MM.1S (cell line): ENCODE measurements around the gene ZBTB2.
A peak's percentile ranks its signal among the peaks of the same experiment; 100 is the strongest.

Experiments
- DNase-seq: peaks from one replicate; pipeline ENCODE4 v3.0.0-alpha.2; 2015
- H2AFZ ChIP-seq: fragments of 300-600 bp; sonication (generic); 2 replicates; pipeline ENCODE4 v1.6.0; 2016; ENCODE audit warnings: antibody characterized with exemption, low read length
- H3F3A ChIP-seq: fragments of 300-600 bp; sonication (generic); 2 replicates; pipeline ENCODE4 v1.6.1; 2016; ENCODE audit warnings: mild to moderate bottlenecking, antibody characterized with exemption, low read length, moderate library complexity, mixed read lengths; ENCODE audit not compliant: insufficient read depth
- H3K27ac ChIP-seq: fragments of 300-600 bp; sonication (generic); 2 replicates; pipeline ENCODE4 v1.5.1; 2016; ENCODE audit warnings: mild to moderate bottlenecking, low read length
- H3K27me3 ChIP-seq: fragments of 300-600 bp; sonication (generic); replicated peaks from 2 replicates; pipeline ENCODE4 v1.6.0; 2016; ENCODE audit warnings: low read length; ENCODE audit not compliant: insufficient read depth
- H3K36me3 ChIP-seq: fragments of 300-600 bp; sonication (generic); replicated peaks from 2 replicates; pipeline ENCODE4 v1.6.1; 2016; ENCODE audit warnings: mild to moderate bottlenecking, low read length, mixed read lengths; ENCODE audit not compliant: insufficient read depth
- H3K4me1 ChIP-seq: fragments of 300-600 bp; sonication (generic); 2 replicates; pipeline ENCODE4 v1.6.1; 2016; ENCODE audit warnings: low read length, mixed read lengths
- H3K4me2 ChIP-seq: fragments of 300-600 bp; sonication (generic); 2 replicates; pipeline ENCODE4 v1.6.0; 2016; ENCODE audit warnings: low read depth, low read length
- H3K4me3 ChIP-seq: fragments of 300-600 bp; sonication (generic); 2 replicates; pipeline ENCODE4 v1.5.1; 2016; ENCODE audit warnings: low read length, mixed read lengths
- H3K79me2 ChIP-seq: fragments of 300-600 bp; sonication (generic); 2 replicates; pipeline ENCODE4 v1.6.1; 2016; ENCODE audit warnings: mixed run types, low read length, mixed read lengths
- H3K9ac ChIP-seq: fragments of 300-600 bp; sonication (generic); 2 replicates; pipeline ENCODE4 v1.6.1; 2016; ENCODE audit warnings: low read length, mixed read lengths
- H3K9me2 ChIP-seq: fragments of 300-600 bp; sonication (generic); replicated peaks from 2 replicates; pipeline ENCODE4 v1.6.1; 2016; ENCODE audit warnings: mild to moderate bottlenecking, low read length, mixed read lengths; ENCODE audit not compliant: insufficient read depth
- H3K9me3 ChIP-seq: fragments of 300-600 bp; sonication (generic); replicated peaks from 2 replicates; pipeline ENCODE4 v1.6.1; 2016; ENCODE audit warnings: mild to moderate bottlenecking, low read length, mixed read lengths; ENCODE audit not compliant: insufficient read depth
- H4K20me1 ChIP-seq: fragments of 300-600 bp; sonication (generic); 2 replicates; pipeline ENCODE4 v1.6.1; 2016; ENCODE audit warnings: mild to moderate bottlenecking, low read length, moderate library complexity, mixed read lengths; ENCODE audit not compliant: insufficient read depth
- EZH2 ChIP-seq: fragments of 300-600 bp; sonication (generic); optimal IDR thresholded peaks from 2 replicates; pipeline ENCODE3; 2017; ENCODE audit warnings: low read depth, mild to moderate bottlenecking, antibody characterized with exemption, low read length, mixed read lengths
- EZH2phosphoT487 ChIP-seq: fragments of 300-600 bp; sonication (generic); IDR thresholded peaks from 2 replicates; pipeline ENCODE4 v1.6.1; 2018; ENCODE audit warnings: antibody characterized with exemption, low read length
- TF ChIP-seq, protein P1 (sequence below): fragments of 300-600 bp; sonication (generic); IDR thresholded peaks from 2 replicates; pipeline ENCODE4 v1.5.1; 2016; ENCODE audit warnings: antibody characterized with exemption, low read length, mixed read lengths

Gene ZBTB2

DNA sequence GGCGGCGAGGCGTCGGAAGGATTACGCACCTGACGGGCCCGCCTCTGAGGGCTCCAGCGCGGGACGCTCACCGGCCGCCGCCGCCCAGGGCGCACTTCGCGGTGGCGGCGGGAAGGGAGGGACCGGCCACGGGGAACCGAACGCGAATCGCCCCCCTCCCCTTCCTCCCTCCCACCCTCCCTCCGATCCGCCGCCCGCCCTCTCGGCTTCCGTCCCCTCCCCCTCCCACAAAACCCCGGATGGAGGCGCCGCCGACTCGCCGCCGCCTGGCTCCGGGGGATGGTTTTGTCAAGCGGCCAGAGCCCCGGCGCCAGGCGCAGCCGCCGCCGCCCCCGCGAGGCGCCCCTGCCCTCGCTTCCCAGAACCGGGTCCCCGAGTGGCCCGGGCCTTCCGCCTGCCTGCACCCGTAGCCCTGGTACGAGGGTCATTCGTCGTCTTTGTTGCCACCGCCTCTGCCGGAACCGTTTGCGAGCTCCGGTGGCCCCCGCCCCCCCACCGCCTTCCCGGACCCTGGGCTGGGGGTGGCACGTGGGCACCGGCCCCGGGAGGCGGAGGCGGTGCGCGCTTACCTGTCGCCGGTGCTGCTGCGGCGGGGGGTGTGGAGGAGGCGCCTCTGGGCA, 398 bp downstream of the ZBTB2 start:
- H3K4me3 ChIP-seq, result peak overlapping the region; percentile 68
- H3K9me2 ChIP-seq, result no peaks in the 10 kb centered on the region
- peaks cover 25% of the 10 kb centered on the region for H3F3A ChIP-seq
- H3K36me3 ChIP-seq, result no peaks in the 10 kb centered on the region
- H3K9ac ChIP-seq, result peak overlapping the region; percentile 91
- peak; percentile 55 for DNase-seq
- peak overlapping the region; percentile 93 for H3K27ac ChIP-seq
- peaks cover 5% of the 10 kb centered on the region; the same call in 1 of the 2 replicates for H3K4me1 ChIP-seq
- peaks cover 73% of the 10 kb centered on the region for H3K79me2 ChIP-seq
- TF ChIP-seq, protein P1, sequence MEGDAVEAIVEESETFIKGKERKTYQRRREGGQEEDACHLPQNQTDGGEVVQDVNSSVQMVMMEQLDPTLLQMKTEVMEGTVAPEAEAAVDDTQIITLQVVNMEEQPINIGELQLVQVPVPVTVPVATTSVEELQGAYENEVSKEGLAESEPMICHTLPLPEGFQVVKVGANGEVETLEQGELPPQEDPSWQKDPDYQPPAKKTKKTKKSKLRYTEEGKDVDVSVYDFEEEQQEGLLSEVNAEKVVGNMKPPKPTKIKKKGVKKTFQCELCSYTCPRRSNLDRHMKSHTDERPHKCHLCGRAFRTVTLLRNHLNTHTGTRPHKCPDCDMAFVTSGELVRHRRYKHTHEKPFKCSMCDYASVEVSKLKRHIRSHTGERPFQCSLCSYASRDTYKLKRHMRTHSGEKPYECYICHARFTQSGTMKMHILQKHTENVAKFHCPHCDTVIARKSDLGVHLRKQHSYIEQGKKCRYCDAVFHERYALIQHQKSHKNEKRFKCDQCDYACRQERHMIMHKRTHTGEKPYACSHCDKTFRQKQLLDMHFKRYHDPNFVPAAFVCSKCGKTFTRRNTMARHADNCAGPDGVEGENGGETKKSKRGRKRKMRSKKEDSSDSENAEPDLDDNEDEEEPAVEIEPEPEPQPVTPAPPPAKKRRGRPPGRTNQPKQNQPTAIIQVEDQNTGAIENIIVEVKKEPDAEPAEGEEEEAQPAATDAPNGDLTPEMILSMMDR, result no peak
- TF ChIP-seq EZH2phosphoT487 (no peak), EZH2 (no peak)
- H3K27me3 ChIP-seq, result no peaks in the 10 kb centered on the region
- H3K9me3 ChIP-seq, result no peaks in the 10 kb centered on the region
- H2AFZ ChIP-seq, result no peak overlapping the region
- peak overlapping the region; percentile 15; the same call in 1 of the 2 replicates for H3K4me2 ChIP-seq
- no peaks in the 10 kb centered on the region for H4K20me1 ChIP-seq

DNA sequence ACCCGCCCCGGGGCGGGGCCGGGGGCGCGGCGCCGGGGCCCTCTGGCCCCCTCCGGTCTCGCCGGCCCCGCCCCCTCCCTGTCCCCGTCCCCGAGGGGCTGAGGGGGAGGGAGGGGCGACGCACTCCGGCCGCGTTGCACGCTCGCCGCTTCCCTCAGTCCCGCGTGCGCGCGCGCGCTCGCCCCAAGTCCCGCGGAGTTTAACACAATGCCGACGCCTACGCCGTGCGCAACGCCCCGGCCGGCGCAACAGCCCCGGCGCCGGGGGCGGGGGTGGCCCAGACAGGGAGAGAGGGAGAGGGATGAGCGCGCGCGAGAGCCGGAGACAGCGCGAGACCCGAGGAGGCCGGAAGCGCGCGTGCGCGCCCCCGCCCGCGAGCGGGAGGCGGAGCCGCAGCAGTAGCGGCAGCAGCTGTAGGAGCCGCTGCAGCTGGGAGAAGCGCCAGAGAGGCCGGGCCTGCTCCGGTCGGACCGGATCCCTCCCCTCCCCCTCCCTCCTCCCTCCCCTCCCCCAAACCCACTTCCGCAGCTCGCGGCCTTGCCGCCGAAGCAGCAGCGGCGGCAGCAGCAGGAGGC, 996 bp downstream of the ZBTB2 start:
- DNase-seq, result peak; percentile 91
- no peak overlapping the region for H2AFZ ChIP-seq
- H3K36me3 ChIP-seq, result no peaks in the 10 kb centered on the region
- H3K79me2 ChIP-seq, result peaks cover 73% of the 10 kb centered on the region
- H3K27ac ChIP-seq, result peak overlapping the region; percentile 93
- no peak overlapping the region; the same call in 1 of the 2 replicates for H3K4me3 ChIP-seq
- peak overlapping the region; percentile 91 for H3K9ac ChIP-seq
- no peaks in the 10 kb centered on the region for H3K27me3 ChIP-seq
- TF ChIP-seq EZH2phosphoT487, result no peak
- TF ChIP-seq, protein P1, result no peak
- no peak for TF ChIP-seq EZH2
- H3K9me3 ChIP-seq, result no peaks in the 10 kb centered on the region
- H3K4me2 ChIP-seq, result no peak overlapping the region
- no peaks in the 10 kb centered on the region for H4K20me1 ChIP-seq
- H3F3A ChIP-seq, result peaks cover 28% of the 10 kb centered on the region
- H3K4me1 ChIP-seq, result peaks cover 5% of the 10 kb centered on the region; the same call in 1 of the 2 replicates
- no peaks in the 10 kb centered on the region for H3K9me2 ChIP-seq

DNA sequence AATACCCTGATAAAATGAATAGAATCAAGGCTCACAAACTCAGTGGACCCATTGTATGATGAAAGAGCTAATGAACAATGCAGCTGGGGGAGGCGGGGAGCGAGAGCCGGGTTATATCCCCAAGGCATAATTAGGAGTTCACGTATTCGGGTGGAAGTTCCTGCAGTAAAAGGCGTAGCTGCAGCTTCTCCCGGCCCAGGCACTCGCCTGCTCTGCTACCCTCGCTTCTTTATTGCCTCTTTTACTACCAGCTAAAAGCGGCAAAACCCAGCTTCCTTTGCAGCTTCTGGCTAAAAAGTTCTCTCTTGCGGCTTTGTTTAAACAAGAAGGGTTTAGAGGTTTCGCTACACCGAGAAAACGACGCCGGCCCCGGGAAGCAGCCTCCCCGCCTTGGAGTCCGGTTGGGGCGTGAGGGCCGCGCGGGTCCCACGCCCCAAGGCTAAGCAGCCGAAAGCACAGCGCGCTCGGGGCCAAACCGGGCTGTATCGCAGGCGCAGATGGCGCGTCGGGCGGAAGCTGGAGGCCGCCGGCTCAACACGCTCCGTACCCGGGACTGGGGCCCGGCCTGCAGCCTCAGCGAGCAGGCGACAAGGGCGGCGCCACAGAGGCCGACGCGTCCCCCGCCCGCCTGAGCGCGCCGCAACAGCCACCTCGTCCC, 1.6 kb downstream of the ZBTB2 start:
- Histone ChIP-seq H3K27me3 (no peaks in the 10 kb centered on the region), H3K79me2 (peaks cover 73% of the 10 kb centered on the region), H3K4me2 (peak overlapping the region; percentile 70), H3K9me2 (no peaks in the 10 kb centered on the region), H3F3A (peaks cover 28% of the 10 kb centered on the region), H3K4me3 (peak overlapping the region; percentile 62), H3K9ac (peak overlapping the region; percentile 85), H3K4me1 (peaks cover 5% of the 10 kb centered on the region; the same call in 1 of the 2 replicates), H3K9me3 (no peaks in the 10 kb centered on the region), H3K27ac (peak overlapping the region; percentile 93), H3K36me3 (no peaks in the 10 kb centered on the region), H2AFZ (peak overlapping the region; percentile 52; the same call in 1 of the 2 replicates), H4K20me1 (no peaks in the 10 kb centered on the region)
- no peak for TF ChIP-seq EZH2
- no peak for TF ChIP-seq EZH2phosphoT487
- TF ChIP-seq, protein P1, result no peak
- DNase-seq, result peak; percentile 25
